ENCODE measurements around the gene SLC2A8.

GRCh38 chr9:127404631-127405030 lies 7.7 kb downstream of the SLC2A8 start:
- TF ChIP-seq POLR2A (IDR thresholded peaks at IDR 0.05): no peak
- TF ChIP-seq CTCF (IDR thresholded peaks at IDR 0.05): no peak

All from adrenal gland (tissue), 5 donors.